GM21367 (cell line): ENCODE results near the gene C20orf141.
"Not testable (repeated sequence)": the region's sequence is repeated elsewhere in the genome, so short reads cannot be mapped to it uniquely, and the experiment has no call there.

Source experiments
- ATAC-seq: cut with Tn5 transposase; IDR thresholded peaks from one replicate; pipeline ENCODE4 v1.9.1; 2021; ENCODE audit not compliant: unreplicated experiment

Gene C20orf141, protein sequence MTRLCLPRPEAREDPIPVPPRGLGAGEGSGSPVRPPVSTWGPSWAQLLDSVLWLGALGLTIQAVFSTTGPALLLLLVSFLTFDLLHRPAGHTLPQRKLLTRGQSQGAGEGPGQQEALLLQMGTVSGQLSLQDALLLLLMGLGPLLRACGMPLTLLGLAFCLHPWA

GRCh38 chr20:2814587-2815051 lies at the start of gene C20orf141:
TSS of gene C20orf141 (plus strand) at chr20:2814987. CDS start at chr20:2815185, 198 bp downstream.
- ATAC-seq: no peak

DNA sequence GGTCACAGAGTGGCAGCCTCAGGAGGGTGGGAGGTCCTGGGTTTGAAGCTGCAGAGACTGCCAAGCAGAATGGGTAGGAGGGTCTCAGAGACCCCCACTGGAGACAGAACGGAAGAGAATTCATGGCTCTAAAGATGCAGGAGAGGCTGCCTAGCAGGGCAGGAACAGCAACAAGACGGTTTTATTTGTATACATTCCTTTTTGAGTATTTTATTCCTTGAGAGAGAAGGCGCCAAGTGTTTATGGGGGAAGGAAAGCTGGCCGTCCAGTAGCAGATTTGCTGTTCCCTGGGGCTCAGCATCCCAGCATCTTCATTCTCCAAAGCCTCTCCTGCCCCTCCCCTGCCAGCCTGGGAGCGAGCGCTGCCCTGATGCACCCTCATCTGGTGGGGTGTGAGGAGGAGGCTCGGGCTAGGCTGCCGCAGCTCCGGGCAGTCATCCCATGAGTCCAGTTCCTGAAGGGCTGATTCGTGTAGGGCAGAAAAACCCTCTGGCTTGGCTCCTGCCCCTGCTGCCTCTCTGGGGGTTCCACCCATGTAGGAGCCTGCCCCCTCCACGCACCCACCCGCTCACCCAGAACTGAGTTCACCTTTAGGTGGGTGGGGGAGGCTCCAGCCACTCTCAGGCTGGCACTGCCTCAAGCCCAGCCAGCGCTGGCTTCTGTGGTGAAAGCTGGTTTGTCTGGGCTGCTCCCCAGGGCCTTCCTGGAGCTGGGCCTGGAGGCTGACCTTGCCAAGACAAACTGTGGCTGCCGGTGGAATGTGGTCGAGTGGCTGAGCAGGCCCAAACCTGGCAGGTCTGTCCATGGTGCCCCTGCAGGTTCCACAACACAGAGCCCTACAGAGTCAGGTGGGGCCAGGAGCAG lies 46.8 kb upstream of the C20orf141 start:
- ATAC-seq: no peak

- ATAC-seq: no peak
These were observed 46.2 kb upstream of the C20orf141 start for GRCh38 chr20:2768632-2769015.

GRCh38 chr20:2770091-2770490 lies 44.7 kb upstream of the C20orf141 start:
- ATAC-seq: not testable (repeated sequence)

DNA sequence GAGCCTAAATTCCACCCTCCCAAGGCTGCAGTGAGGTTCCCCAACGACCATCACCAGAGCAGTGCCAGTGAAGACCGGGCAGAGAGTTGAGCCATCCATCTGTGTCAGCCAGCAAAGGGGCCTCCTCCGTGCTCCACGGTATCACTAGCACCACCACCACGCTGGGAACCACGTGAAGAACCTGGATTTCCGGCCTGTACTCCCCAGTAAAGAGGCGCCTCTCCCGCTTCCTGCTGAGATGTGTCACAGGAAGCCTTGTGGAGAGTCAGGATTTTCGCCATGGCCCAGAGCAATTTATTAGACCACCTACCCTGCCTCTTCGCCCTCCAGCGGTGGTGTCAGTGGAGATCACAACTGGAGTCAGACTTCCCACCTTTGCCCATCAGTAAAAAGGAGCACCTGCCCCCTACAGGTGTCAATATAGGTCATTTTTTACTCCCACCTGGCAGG lies 43.1 kb upstream of the C20orf141 start:
- ATAC-seq: no peak

DNA sequence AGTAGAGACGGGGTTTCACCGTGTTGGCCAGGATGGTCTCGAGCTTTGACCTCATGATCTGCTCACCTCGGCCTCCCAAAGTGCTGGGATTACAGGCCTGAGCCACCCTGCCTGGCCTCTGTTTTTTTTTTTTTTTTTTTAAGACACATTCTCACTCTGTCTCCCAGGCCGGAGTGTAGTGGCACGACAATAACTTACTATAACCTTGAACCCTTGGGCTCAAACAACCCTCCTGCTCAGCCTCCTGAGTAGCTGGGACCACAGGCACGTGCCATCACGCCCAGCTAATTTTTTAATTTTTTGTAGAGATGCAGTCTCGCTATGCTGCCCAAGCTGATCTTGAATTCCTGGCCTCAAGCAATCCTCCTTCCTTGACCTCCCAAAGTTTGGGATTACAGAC lies 41.0 kb upstream of the C20orf141 start:
- ATAC-seq: no peak

DNA sequence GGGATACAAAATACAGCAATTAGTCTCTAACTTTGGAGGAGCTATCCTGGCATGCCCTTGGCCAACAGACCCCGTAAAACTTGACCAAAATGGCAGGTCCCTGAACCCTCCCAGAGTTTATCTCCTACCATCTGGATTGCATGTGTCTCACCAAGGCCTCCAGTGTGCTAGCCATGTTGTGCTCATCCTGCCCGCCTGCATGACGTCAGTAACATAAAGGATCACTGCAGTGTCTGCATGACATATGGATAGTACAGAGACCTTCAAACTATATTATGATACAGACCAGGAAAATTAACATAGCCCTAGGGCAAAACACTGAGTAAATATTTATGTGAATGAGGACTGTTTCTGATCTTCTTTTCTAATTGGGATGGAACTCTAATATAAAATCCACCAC lies 39.6 kb upstream of the C20orf141 start:
- ATAC-seq: no peak

DNA sequence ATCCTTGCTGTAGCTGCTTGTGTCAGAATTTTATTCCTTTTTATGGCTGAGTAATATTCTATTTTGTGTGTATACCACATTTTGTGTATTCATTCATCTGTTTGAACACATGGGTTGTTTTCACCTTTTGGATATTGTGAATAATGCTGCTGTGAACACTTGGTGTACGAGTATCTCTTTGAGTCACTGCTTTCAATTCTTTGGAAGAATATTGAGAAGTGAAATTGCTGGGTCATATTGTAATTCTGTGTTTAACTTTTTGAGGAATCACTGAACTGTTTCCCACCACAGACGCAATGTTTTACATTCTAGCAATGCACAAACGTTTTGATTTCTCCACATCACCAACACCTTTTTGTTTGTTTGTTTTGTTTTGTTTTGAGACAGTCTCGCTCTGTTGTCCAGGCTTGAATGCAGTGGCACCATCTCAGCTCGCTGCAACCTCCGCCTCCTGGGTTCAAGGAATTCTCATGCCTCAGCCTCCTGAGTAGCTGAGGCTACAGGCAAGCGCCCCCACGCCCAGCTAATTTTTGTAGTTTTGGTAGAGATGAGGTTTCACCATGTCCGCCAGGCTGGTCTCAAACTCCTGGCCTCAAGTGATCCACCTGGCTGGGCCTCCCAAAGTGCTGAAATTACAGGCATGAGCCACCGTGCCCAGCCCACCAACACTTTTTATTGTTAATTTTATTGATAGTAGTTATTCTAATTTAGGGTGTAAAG lies 36.0 kb upstream of the C20orf141 start:
- ATAC-seq: no peak

- ATAC-seq: no peak
These were observed 33.8 kb upstream of the C20orf141 start for GRCh38 chr20:2780948-2781347.

DNA sequence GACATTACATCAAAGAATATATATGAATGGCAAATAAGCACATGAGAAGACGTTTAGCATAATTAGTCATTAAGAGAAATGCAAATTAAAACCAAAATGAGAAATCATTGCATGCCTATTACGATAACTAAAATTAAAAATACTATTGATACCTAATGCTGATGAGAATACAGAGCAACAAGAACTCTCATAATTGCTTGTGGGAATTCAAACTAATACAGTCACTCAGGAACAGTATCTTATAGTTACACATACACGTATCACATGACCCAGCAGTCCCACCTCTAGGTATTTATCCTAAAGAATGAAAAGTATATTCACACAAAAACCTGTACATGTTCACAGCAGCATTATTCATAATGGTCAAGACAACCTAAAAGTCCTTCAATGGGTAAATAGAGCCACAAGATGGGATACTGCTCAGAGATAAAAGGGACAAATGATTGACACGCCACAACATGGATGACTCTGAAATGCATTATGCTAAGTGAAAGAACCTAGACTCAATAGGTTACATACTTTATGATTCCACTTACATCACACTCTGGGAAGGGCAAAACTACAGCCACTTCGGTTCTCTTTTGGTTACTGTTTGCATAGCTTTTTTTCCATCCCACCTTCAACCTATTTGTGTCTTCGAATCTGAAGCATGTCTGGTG lies 30.8 kb upstream of the C20orf141 start:
- ATAC-seq: no peak

DNA sequence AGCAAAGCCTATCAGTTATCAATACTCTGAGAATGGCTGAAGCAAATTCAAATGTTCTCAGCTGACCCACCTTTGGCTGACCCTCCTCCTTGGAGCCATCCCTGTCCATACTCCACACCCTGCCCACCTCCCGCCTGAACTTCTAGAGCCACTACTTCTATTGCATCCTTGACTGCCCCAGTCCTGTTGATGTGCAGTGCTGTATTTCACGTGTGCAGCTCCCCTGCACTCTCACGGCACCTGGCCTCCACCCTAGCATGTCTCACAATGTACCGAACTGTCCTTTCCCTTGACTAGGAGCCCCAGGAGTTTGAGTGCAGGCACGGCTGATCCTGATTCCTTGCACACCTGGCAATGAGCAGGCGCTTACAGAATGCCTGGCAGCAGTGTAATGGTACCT lies 21.3 kb upstream of the C20orf141 start:
- no peak for ATAC-seq

DNA sequence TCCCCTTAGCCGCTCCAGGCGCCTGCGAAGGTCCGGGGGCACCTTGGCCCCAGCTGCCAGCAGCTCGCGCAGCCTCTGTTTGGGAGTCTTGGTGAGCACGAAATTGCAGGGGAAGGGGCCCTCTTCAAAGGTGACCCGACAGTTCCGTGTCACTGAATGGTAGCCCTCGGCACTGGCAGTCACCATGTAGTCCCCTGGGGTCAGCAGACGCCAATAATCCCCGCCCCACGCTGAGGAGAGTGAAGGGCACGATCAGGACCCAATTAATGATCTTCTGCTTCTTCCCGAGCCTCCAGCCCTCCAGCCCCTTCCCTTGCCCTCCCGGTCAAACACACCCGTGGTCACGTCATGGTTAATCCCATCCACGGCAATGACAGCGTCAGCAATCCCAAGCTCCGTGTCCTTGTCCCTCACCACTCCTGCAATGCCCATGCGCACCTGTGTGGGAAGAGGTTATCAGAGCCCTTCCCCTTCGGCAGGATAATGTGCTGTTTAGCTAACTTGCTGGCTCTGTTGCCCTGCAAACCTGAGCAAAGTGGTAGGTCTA lies 20.5 kb upstream of the C20orf141 start:
- no peak for ATAC-seq

DNA sequence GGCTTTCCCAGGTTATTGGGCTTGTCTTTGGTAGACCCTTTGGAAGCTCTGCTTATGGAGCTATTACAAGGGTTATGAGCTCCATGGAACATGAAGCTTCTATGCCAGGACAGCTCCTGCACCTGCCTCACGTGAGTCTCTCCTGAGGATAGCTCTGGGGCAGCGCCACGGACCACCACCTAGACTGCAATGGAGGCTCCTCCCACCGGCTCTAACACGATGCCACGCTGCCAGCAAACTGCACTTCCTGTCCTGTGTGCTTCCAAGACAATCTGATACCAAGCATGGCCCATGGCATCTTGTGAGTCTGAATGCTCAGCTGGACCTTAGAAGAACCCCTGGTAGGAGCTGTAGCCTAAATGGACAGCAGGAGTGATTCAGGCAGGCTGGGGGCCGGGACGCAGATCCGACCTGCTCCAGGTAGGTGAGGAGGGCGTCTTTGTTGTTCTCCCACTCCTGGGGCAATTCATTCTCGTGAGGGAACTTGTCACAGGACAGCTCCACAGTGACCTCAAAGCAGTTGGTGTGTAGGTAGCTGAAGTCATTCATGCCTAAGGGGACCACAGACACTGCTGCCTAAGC lies 19.8 kb upstream of the C20orf141 start:
- no peak for ATAC-seq

- no peak for ATAC-seq
These were observed 19.3 kb upstream of the C20orf141 start for GRCh38 chr20:2795451-2795850.

GRCh38 chr20:2796011-2796660 lies 18.7 kb upstream of the C20orf141 start:
- ATAC-seq: no peak

- no peak for ATAC-seq
These were observed 17.4 kb upstream of the C20orf141 start for GRCh38 chr20:2797136-2797983.

- no peak for ATAC-seq
These were observed 16.5 kb upstream of the C20orf141 start for GRCh38 chr20:2798095-2798805.

DNA sequence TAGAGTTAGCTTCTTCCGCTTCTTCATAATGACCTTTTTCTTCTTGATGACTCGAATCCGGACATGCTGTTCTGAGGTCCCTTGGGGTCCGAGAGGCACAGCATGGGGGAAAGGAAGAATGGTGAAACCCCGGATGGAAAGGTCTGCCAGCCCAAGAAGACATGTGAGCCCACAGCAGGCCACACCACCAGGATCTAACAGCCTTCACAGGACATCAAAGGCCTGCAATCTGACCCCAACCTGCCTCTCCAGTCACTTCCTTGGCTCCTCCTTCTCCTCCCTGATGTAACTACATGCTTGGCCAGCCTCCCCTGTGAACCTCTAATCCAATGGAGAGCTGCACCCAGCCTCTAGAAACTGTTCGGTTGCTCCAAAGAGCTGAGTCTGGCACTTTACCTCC lies 16.0 kb upstream of the C20orf141 start:
- no peak for ATAC-seq

DNA sequence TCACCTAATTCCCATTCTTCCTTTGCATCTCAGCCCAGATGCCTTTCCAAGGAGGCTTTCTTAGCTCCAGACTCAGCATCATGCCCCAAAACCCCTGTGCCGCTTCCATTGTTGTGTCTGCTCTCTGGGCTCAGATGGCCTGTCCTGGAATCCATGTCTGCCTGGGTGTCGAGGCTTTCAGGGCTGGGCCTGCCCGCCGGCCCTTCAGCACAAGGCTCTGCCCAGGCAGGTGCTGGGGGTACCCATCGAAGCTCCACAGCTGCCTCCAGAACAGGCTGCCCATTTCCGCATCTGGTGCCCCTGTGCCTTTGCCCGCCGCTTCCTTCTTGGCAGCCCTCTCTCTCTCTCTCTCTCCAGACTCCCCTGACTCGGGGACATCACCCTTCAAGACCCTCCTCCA lies 15.5 kb upstream of the C20orf141 start:
- ATAC-seq: no peak
